HepG2 (cell line): ENCODE results near the gene FCHO1.

Experiments used
- BHLHE40 ChIP-seq: IDR thresholded peaks from 2 replicates; pipeline ENCODE4 v1.6.1; 2011; ENCODE audit warnings: low read length, improper control_type of control experiment
- CTCF ChIP-seq: sonication (generic); formaldehyde crosslinking; IDR thresholded peaks from 2 replicates; pipeline ENCODE4 v1.5.0; 2020; ENCODE audit warnings: mild to moderate bottlenecking, missing genetic modification reagents, moderate library complexity
- EZH2 ChIP-seq: conservative IDR thresholded peaks from 2 replicates; pipeline ENCODE4 v1.6.1; 2012; ENCODE audit warnings: mild to moderate bottlenecking, low read depth, low read length, moderate library complexity
- RFX5 ChIP-seq: IDR thresholded peaks from 2 replicates; pipeline ENCODE4 v1.6.1; 2011; ENCODE audit warnings: low read depth, low read length, improper control_type of control experiment
- TBP ChIP-seq: sonication (generic); formaldehyde crosslinking; IDR thresholded peaks from 2 replicates; pipeline ENCODE4 v1.5.0; 2020; ENCODE audit warnings: missing genetic modification reagents
- ZC3H13 ChIP-seq: sonication (generic); formaldehyde crosslinking; IDR thresholded peaks from 2 replicates; pipeline ENCODE4 v1.8.1; 2023; ENCODE audit warnings: mild to moderate bottlenecking, missing genetic modification reagents, moderate library complexity
- ZNF512 ChIP-seq: sonication (generic); formaldehyde crosslinking; IDR thresholded peaks from 2 replicates; pipeline ENCODE4 v1.4.0; 2020; ENCODE audit warnings: mild to moderate bottlenecking, missing genetic modification reagents
- TF ChIP-seq, protein P1 (sequence below): IDR thresholded peaks from 2 replicates; pipeline ENCODE4 v1.6.1; 2012; ENCODE audit warnings: inconsistent platforms
- TF ChIP-seq, protein P2 (sequence below): sonication (generic); formaldehyde crosslinking; IDR thresholded peaks from 2 replicates; pipeline ENCODE4 v1.4.0; 2020; ENCODE audit warnings: missing genetic modification reagents

DNA sequence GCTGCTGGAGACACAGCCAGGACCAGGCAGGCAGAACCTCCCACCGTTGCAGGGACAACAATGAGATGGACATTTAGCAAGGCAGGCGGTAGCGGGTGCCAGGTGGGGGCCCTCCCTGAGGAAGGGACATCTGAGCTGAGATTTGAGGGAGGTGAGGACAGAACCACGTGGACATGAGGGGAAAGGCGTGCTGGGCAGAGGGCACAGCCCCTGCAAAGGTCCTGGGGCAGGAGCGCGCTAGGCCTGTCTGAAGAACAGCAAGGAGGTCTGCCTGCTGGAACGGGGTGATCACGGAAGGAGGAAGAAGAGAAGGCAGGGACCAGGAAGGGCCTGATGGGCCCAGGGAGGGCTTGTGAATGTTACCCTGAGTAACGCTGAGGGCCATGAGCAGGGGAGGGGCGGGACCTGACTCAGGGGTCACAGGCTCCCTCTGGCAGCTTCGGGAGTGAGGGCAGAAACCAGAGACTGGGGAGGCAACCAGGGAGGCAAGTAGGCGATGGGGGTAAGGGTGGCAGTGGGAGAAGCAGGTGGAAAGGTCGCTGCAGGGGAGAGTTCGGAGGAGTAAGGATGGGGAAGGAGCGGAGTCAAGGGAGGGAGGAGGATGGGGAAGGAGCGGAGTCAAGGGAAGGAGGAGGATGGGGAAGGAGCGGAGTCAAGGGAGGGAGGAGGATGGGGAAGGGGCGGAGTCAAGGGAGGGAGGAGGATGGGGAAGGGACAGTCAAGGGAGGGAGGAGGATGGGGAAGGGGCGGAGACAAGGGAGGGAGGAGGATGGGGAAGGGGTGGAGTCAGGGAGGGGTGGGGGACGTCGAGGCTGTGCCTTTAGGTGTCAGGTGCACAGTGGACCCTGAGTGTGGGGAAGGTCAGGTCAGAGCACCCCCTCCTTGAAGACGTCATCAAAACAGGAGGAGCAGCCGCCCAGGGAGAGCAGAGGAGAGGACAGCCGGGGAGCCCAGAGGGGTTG is 28.0 kb downstream of the FCHO1 start:
- TF ChIP-seq CTCF (CRISPR knock-in tag) (no peak), TBP (no peak), ZNF512 (no peak), EZH2 (no peak), BHLHE40 (no peak), RFX5 (no peak), ZC3H13 (CRISPR knock-in tag) (no peak)
- TF ChIP-seq, protein P1, sequence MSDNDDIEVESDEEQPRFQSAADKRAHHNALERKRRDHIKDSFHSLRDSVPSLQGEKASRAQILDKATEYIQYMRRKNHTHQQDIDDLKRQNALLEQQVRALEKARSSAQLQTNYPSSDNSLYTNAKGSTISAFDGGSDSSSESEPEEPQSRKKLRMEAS = no peak
- TF ChIP-seq, protein P2, sequence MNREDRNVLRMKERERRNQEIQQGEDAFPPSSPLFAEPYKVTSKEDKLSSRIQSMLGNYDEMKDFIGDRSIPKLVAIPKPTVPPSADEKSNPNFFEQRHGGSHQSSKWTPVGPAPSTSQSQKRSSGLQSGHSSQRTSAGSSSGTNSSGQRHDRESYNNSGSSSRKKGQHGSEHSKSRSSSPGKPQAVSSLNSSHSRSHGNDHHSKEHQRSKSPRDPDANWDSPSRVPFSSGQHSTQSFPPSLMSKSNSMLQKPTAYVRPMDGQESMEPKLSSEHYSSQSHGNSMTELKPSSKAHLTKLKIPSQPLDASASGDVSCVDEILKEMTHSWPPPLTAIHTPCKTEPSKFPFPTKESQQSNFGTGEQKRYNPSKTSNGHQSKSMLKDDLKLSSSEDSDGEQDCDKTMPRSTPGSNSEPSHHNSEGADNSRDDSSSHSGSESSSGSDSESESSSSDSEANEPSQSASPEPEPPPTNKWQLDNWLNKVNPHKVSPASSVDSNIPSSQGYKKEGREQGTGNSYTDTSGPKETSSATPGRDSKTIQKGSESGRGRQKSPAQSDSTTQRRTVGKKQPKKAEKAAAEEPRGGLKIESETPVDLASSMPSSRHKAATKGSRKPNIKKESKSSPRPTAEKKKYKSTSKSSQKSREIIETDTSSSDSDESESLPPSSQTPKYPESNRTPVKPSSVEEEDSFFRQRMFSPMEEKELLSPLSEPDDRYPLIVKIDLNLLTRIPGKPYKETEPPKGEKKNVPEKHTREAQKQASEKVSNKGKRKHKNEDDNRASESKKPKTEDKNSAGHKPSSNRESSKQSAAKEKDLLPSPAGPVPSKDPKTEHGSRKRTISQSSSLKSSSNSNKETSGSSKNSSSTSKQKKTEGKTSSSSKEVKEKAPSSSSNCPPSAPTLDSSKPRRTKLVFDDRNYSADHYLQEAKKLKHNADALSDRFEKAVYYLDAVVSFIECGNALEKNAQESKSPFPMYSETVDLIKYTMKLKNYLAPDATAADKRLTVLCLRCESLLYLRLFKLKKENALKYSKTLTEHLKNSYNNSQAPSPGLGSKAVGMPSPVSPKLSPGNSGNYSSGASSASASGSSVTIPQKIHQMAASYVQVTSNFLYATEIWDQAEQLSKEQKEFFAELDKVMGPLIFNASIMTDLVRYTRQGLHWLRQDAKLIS (CRISPR knock-in tag) = no peak
